HG03442 (cell line): ENCODE results near the gene RMRP.
A peak's percentile ranks its signal among the peaks of the same experiment; 100 is the strongest.

Experiments
- ATAC-seq: cut with Tn5 transposase; IDR thresholded peaks from one replicate; pipeline ENCODE4 v1.9.1; 2021; ENCODE audit warnings: mild to moderate bottlenecking, moderate library complexity; ENCODE audit not compliant: unreplicated experiment

Gene RMRP

GRCh38 chr9:35666045-35666444, 8.2 kb upstream of the RMRP start:
- no peak for ATAC-seq

GRCh38 chr9:35665471-35665818, 7.6 kb upstream of the RMRP start:
- no peak for ATAC-seq

- ATAC-seq, result peak; percentile 78
Measured at GRCh38 chr9:35664531-35665470, 7.0 kb upstream of the RMRP start, which contains the start of gene ARHGEF39. TSS of gene ARHGEF39 (minus strand) at chr9:35665195. CDS start at chr9:35665169, 26 bp downstream.

GRCh38 chr9:35662437-35662836, 4.6 kb upstream of the RMRP start:
- no peak for ATAC-seq

- ATAC-seq, result no peak
Measured at GRCh38 chr9:35661756-35662350, 4.0 kb upstream of the RMRP start.

- ATAC-seq, result no peak
Measured at GRCh38 chr9:35660966-35661415, 3.2 kb upstream of the RMRP start.

GRCh38 chr9:35659340-35659739, 1.5 kb upstream of the RMRP start:
- ATAC-seq, result no peak

GRCh38 chr9:35658968-35659220, 1.1 kb upstream of the RMRP start:
- ATAC-seq, result no peak

- peak; percentile 50 for ATAC-seq
Measured at GRCh38 chr9:35658137-35658967, 533 bp upstream of the RMRP start, which contains the start of gene CCDC107. TSS of gene CCDC107 (plus strand) at chr9:35658292. CDS start at chr9:35658380, 88 bp downstream.

- no peak for ATAC-seq
Measured at GRCh38 chr9:35656831-35657545, 831 bp downstream of the RMRP start.

- no peak for ATAC-seq
Measured at GRCh38 chr9:35656348-35656747, 1.5 kb downstream of the RMRP start.

GRCh38 chr9:35653611-35654010, 4.2 kb downstream of the RMRP start:
- ATAC-seq, result no peak

GRCh38 chr9:35652829-35653209, 5.0 kb downstream of the RMRP start:
- ATAC-seq, result no peak

GRCh38 chr9:35651956-35652828, 5.6 kb downstream of the RMRP start:
- no peak for ATAC-seq

GRCh38 chr9:35650341-35651158, 7.3 kb downstream of the RMRP start, which contains the start of gene SIT1:
TSS of gene SIT1 (minus strand) at chr9:35650931. CDS start at chr9:35650853, 78 bp downstream.
- ATAC-seq, result no peak

- no peak for ATAC-seq
Measured at GRCh38 chr9:35649431-35650340, 8.1 kb downstream of the RMRP start.

GRCh38 chr9:35646533-35647265, 11.1 kb downstream of the RMRP start:
- ATAC-seq, result peak; percentile 84
